ENCODE data around the gene ATF7IP2. TPM values are rescaled to one million over a fixed set of nuclear protein-coding genes. Genes with fewer than 3 reads are reported as not detected.

Gene ATF7IP2
- total and polyA plus RNA-seq, 2 of the 13 experiments (the other 11 are each of a cell fraction or from before 2014, with no cell fraction given): 117 to 217 TPM

DNA sequence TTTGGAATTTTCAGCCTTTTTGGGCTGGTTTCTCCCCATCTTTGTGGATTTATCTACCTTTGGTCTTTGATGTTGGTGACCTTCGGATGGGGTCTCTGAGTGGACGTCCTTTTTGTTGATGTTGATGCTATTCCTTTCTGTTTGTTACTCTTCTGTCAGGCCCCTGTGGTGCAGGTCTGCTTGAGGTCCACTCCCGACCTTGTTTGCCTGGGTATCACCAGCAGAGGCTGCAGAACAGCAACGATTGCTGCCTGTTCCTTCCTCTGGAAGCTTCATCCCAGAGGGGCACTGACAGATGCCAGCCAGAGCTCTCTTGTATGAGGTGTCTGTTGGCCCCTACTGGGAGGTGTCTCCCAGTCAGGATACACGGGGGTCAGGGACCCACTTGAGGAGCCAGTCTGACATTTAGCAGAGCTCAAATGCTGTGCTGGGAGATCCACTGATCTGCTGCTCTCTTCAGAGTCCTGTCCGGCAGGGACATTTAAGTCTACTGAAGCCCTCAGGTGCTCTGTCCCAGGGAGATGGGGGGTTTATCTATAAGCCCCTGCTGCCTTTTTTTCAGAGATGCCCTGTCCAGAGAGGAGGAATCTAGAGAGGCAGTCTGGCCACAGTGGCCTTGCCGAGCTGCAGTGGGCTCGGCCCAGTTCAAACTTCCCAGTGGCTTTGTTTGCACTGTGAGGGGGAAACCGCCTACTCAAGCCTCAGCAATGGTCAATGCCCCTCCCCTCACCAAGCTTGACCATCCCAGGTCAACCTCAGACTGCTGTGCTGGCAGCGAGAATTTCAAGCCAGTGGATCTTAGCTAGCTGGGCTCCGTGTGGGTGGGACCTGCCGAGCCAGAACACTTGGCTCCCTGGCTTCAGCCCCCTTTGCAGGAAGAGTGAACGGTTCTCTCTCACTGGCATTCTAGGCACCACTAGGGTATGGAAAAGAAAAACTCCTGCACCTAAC is 66.6 kb downstream of the ATF7IP2 start (continued):
- peak; percentile 80 for TF ChIP-seq TBX2 (CRISPR knock-in tag; IDR thresholded peaks at IDR 0.05; ENCODE audit: borderline replicate concordance)
- peak; percentile 95 for TF ChIP-seq ZMYM4 (CRISPR knock-in tag; IDR thresholded peaks at IDR 0.05)
- peak; percentile 68 for TF ChIP-seq YEATS4 (CRISPR knock-in tag; IDR thresholded peaks at IDR 0.05; ENCODE audit: borderline replicate concordance)
- peak; percentile 79; the same call in 1 of the 2 replicates for TF ChIP-seq RXRA (CRISPR knock-in tag; IDR thresholded peaks at IDR 0.05)
- TF ChIP-seq, protein P1, sequence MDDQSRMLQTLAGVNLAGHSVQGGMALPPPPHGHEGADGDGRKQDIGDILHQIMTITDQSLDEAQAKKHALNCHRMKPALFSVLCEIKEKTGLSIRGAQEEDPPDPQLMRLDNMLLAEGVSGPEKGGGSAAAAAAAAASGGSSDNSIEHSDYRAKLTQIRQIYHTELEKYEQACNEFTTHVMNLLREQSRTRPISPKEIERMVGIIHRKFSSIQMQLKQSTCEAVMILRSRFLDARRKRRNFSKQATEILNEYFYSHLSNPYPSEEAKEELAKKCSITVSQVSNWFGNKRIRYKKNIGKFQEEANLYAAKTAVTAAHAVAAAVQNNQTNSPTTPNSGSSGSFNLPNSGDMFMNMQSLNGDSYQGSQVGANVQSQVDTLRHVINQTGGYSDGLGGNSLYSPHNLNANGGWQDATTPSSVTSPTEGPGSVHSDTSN (CRISPR knock-in tag; IDR thresholded peaks at IDR 0.05; ENCODE audit: borderline replicate concordance): 0 out of 2 replicates have a peak, but pooled peaks have one; percentile 29
- TF ChIP-seq ZSCAN31 (CRISPR knock-in tag; IDR thresholded peaks at IDR 0.05; ENCODE audit: low read depth): peak; percentile 73; the same call in 1 of the 2 replicates
- TF ChIP-seq, protein P2, sequence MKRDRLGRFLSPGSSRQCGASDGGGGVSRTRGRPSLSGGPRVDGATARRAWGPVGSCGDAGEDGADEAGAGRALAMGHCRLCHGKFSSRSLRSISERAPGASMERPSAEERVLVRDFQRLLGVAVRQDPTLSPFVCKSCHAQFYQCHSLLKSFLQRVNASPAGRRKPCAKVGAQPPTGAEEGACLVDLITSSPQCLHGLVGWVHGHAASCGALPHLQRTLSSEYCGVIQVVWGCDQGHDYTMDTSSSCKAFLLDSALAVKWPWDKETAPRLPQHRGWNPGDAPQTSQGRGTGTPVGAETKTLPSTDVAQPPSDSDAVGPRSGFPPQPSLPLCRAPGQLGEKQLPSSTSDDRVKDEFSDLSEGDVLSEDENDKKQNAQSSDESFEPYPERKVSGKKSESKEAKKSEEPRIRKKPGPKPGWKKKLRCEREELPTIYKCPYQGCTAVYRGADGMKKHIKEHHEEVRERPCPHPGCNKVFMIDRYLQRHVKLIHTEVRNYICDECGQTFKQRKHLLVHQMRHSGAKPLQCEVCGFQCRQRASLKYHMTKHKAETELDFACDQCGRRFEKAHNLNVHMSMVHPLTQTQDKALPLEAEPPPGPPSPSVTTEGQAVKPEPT (CRISPR knock-in tag; IDR thresholded peaks at IDR 0.05; ENCODE audit: low read depth): 0 out of 2 replicates have a peak, but pooled peaks have one; percentile 24
- 0 out of 2 replicates have a peak, but pooled peaks have one; percentile 62 for TF ChIP-seq CENPT (CRISPR knock-in tag; IDR thresholded peaks at IDR 0.05; ENCODE audit: low read depth)
- TF ChIP-seq ZNF180 (CRISPR knock-in tag; IDR thresholded peaks at IDR 0.05; ENCODE audit: borderline replicate concordance, low read depth): 0 out of 2 replicates have a peak, but pooled peaks have one; percentile 37
- peak; percentile 86 for TF ChIP-seq HOMEZ (CRISPR knock-in tag; IDR thresholded peaks at IDR 0.05; ENCODE audit: low read depth)
- peak; percentile 88 for TF ChIP-seq ZNF501 (CRISPR knock-in tag; IDR thresholded peaks at IDR 0.05)
- 0 out of 2 replicates have a peak, but pooled peaks have one; percentile 20 for TF ChIP-seq MYNN (CRISPR knock-in tag; IDR thresholded peaks at IDR 0.05; ENCODE audit: low read depth)
- TF ChIP-seq ZNF607 (CRISPR knock-in tag; IDR thresholded peaks at IDR 0.05; ENCODE audit: borderline replicate concordance): peak; percentile 61; the same call in 1 of the 2 replicates
- 0 out of 2 replicates have a peak, but pooled peaks have one; percentile 41 for TF ChIP-seq ZSCAN20 (CRISPR knock-in tag; IDR thresholded peaks at IDR 0.05; ENCODE audit: borderline replicate concordance)
- peak; percentile 34; the same call in 1 of the 2 replicates for TF ChIP-seq STAG1 (CRISPR knock-in tag; IDR thresholded peaks at IDR 0.05)
- peak; percentile 43; the same call in 1 of the 2 replicates for TF ChIP-seq ZC3H13 (CRISPR knock-in tag; IDR thresholded peaks at IDR 0.05)
- TF ChIP-seq ZBTB26 (CRISPR knock-in tag; IDR thresholded peaks at IDR 0.05; ENCODE audit: borderline replicate concordance): peak; percentile 56
- peak; percentile 80 for TF ChIP-seq ZNF331 (CRISPR knock-in tag; IDR thresholded peaks at IDR 0.05)
- peak in 1 of 2 experiments; percentile 50; a peak in 1 of 4 replicates for TF ChIP-seq NR2F1 (CRISPR knock-in tag; IDR thresholded peaks at IDR 0.05)
- peak; percentile 69; the same call in 1 of the 2 replicates for TF ChIP-seq ARNT2 (CRISPR knock-in tag; IDR thresholded peaks at IDR 0.05; ENCODE audit: low read depth)
- TF ChIP-seq ZSCAN25 (CRISPR knock-in tag; IDR thresholded peaks at IDR 0.05): peak; percentile 41; the same call in 1 of the 2 replicates
